Body of pancreas (tissue), 4 donors: ENCODE data around the gene RFESD. TPM values are rescaled to one million over a fixed set of nuclear protein-coding genes. Genes with fewer than 3 reads are reported as not detected.

Experiments
- ATAC-seq: fragments of 150-250 bp; one replicate; pipeline ENCODE4 v1.9.1; 2016
- DNase-seq, 4 donors: peaks; one replicate each; pipeline ENCODE4 v3.0.0-alpha.2; 2019
- H3K27ac ChIP-seq, 4 donors: fragments of 200-600 bp; sonication (generic); 1 replicate in 3 of 4; 2 replicates in 1 of 4; pipeline versions ENCODE4 v1.5.1 to v1.6.1; 2016 to 2019; ENCODE audit warnings: mild to moderate bottlenecking in 1 of 4, mixed read lengths in 1 of 4, moderate library complexity in 1 of 4
- H3K27me3 ChIP-seq, 2 donors: fragments of 200-600 bp; sonication (generic); one replicate each; pipeline ENCODE4 v1.6.0; 2016; ENCODE audit warnings: mild to moderate bottlenecking in 1 of 2
- H3K36me3 ChIP-seq, 2 donors: fragments of 200-600 bp; sonication (generic); replicated peaks in 1 of 2; 2 replicates each; pipeline ENCODE4 v1.5.1; 2016; ENCODE audit warnings: low read depth in 2 of 2; ENCODE audit not compliant: insufficient read depth in 1 of 2
- H3K4me1 ChIP-seq: fragments of 200-600 bp; sonication (generic); one replicate; pipeline ENCODE4 v1.6.0; 2016
- H3K4me3 ChIP-seq, 2 donors: fragments of 200-600 bp; sonication (generic); 1 replicate in 1 of 2; 2 replicates in 1 of 2; pipeline ENCODE4 v1.5.1; 2016 to 2019
- H3K9me3 ChIP-seq, 3 donors: fragments of 200-600 bp; sonication (generic); 1 replicate in 2 of 3; 2 replicates in 1 of 3; pipeline ENCODE4 v1.5.1; 2016
- POLR2A ChIP-seq, 3 donors: fragments of 450-650 bp; IDR thresholded peaks; one replicate each; pipeline ENCODE4 v1.6.1; 2016; ENCODE audit warnings: antibody characterized with exemption in 3 of 3, mild to moderate bottlenecking in 2 of 3
- WGBS, 2 donors: methylation state at CpG; one replicate each; pipeline ENCODE4 v1.1.5; 2017; 5-methylcytosine and 5-hydroxymethylcytosine counted together
- intact Hi-C: fragments of 100-400 bp; cut with DNase I; formaldehyde crosslinking; loops from one replicate; pipeline ENCODE4 v1.15.1; 2023
- total RNA-seq, 2 donors: library from RNA; depleted of rRNA; stranded (reverse); fragments of >200 nt; gene quantifications; one replicate each; pipeline ENCODE4 v1.1.0, GENCODE V29; 2016
- TF ChIP-seq, protein P1 (sequence below), 7 experiments: fragments of 450-650 bp in 4 of 7; fragments of 200-600 bp in 3 of 7; sonication (generic) in 3 of 7; IDR thresholded peaks; one replicate each; pipeline ENCODE4 v1.5.1; 2016 to 2019; ENCODE audit warnings: antibody characterized with exemption in 7 of 7

Gene RFESD
- total RNA-seq, 2 donors from 2014 or later, result 9.3 TPM; not detected in 1

DNA sequence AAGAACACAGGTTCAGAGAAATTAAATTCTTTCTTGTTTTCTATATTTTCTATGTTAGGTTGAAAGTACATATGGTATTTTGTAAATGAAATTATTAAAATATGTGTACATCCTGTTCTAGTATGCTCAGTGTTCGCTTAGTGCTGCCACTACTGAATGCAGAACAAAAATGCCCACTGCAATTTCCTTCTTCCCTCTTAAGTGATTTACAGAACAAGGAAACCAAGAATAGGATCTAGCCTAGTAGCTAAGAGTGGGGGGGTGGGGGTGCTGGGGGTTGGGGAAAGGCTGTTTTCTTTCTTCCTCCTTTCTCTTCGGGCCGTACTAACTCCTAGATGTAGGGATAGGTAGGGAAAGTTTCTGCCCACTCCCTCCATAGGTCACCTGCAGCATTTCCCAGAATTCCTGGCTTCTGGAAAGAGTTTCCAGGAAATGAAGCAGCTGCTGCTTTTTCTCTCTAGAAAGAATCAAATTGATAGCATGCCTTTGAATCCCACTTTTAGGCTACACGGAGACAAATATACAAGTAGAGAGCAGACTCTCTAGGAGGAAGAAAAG is 20.6 kb downstream of the RFESD start:
- no peaks in the 10 kb centered on the region for H3K27me3 ChIP-seq
- peak; percentile 62 for ATAC-seq
- H3K36me3 ChIP-seq, result no peaks in the 10 kb centered on the region
- peaks cover 17% of the 10 kb centered on the region for H3K4me1 ChIP-seq
- WGBS, 2 donors, result 47 to 49% methylated on average over 4 of the region's 4 CpGs
- TF ChIP-seq POLR2A (IDR thresholded peaks at IDR 0.05), result no peak
- TF ChIP-seq, protein P1, sequence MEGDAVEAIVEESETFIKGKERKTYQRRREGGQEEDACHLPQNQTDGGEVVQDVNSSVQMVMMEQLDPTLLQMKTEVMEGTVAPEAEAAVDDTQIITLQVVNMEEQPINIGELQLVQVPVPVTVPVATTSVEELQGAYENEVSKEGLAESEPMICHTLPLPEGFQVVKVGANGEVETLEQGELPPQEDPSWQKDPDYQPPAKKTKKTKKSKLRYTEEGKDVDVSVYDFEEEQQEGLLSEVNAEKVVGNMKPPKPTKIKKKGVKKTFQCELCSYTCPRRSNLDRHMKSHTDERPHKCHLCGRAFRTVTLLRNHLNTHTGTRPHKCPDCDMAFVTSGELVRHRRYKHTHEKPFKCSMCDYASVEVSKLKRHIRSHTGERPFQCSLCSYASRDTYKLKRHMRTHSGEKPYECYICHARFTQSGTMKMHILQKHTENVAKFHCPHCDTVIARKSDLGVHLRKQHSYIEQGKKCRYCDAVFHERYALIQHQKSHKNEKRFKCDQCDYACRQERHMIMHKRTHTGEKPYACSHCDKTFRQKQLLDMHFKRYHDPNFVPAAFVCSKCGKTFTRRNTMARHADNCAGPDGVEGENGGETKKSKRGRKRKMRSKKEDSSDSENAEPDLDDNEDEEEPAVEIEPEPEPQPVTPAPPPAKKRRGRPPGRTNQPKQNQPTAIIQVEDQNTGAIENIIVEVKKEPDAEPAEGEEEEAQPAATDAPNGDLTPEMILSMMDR (IDR thresholded peaks at IDR 0.05), result no peak
- DNase-seq, result peak in 3 of 4 donors; percentile 19 to 39 (median 37)
- H3K27ac ChIP-seq, result peak overlapping the region in 3 of 4 donors; percentile 4 to 68 (median 52)
- intact Hi-C loops, result loop anchor here (10.0 kb wide), 1 partner anchor 68 kb away; the partner anchor contains the start of gene RHOBTB3
- no peak overlapping the region for H3K4me3 ChIP-seq
- no peaks in the 10 kb centered on the region for H3K9me3 ChIP-seq

DNA sequence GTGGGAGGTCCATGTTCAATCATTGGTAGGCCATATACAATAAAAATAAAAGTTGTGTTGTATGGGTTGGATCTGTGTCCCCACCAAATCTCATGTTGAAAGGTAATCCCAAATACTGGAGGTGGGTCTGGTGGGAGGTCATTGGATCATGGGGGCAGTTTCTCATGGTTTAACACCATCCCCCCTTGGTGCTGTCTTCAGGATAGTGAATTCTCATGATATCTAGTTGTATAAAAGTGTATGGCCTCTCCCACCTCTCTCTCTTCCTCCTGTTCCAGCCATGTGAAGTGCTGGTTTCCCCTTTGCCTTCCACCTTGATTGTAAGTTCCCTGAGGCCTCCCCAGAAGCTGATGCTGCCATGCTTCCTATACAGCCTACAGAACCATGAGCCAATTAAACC is 21.1 kb downstream of the RFESD start:
- H3K4me1 ChIP-seq, result peaks cover 17% of the 10 kb centered on the region
- no peaks in the 10 kb centered on the region for H3K9me3 ChIP-seq
- no peak for DNase-seq
- TF ChIP-seq, protein P1 (IDR thresholded peaks at IDR 0.05), result no peak
- TF ChIP-seq POLR2A (IDR thresholded peaks at IDR 0.05), result no peak
- no peak for ATAC-seq
- no peak overlapping the region for H3K4me3 ChIP-seq
- H3K27me3 ChIP-seq, result no peaks in the 10 kb centered on the region
- intact Hi-C loops, result loop anchor here (10.0 kb wide), 1 partner anchor 67 kb away; the partner anchor contains the start of gene RHOBTB3
- H3K27ac ChIP-seq, result peak overlapping the region in 3 of 4 donors; percentile 4 to 68 (median 52)
- H3K36me3 ChIP-seq, result no peaks in the 10 kb centered on the region

DNA sequence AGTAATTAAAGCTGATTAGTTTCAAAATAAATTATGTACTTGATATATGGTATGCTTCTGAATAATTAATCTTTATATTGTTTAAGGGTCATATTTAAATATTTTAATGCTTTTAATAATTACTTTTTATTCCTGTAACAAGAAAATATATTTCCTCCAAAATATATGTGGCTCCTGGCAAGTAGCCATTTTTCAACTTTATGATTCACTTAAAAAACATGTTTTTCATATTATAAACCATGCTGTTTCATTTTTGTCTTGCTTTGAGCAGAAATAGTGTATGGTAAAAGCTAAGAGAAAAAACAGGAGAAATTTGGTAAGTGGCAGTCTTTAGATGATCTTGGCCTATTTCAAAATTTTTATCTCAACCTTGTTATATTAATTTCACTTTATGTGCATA is 21.6 kb downstream of the RFESD start:
- Histone ChIP-seq H3K4me1 (peaks cover 17% of the 10 kb centered on the region), H3K4me3 (no peak overlapping the region), H3K36me3 (no peaks in the 10 kb centered on the region), H3K27me3 (no peaks in the 10 kb centered on the region), H3K9me3 (no peaks in the 10 kb centered on the region), H3K27ac (no peak overlapping the region)
- DNase-seq, result no peak
- no peak for ATAC-seq
- TF ChIP-seq, protein P1 (IDR thresholded peaks at IDR 0.05), result no peak
- TF ChIP-seq POLR2A (IDR thresholded peaks at IDR 0.05), result no peak
- intact Hi-C loops, result loop anchor here (10.0 kb wide), 1 partner anchor 67 kb away; the partner anchor contains the start of gene RHOBTB3

DNA sequence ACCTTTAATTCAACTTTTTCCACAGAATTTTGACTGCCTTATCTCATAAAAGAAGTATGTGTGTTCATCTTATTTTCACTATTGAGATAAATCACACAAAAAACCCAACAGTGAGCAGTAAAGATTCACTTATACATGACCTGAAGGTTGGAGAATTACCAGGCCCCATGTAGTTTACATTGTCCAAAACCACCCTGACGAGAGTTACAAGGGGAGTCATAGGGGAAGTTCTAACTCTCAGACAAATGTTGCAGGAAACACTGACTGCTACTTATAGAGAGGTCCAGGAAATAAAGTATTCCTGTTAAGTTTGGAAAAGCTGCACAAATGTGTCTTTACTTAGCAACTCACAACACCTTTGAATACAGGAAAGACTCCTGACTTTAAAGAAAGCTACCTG is 22.2 kb downstream of the RFESD start:
- Histone ChIP-seq H3K27ac (peak overlapping the region in 1 of 4 donors; percentile 3), H3K9me3 (no peaks in the 10 kb centered on the region), H3K4me1 (peaks cover 17% of the 10 kb centered on the region), H3K36me3 (no peaks in the 10 kb centered on the region), H3K4me3 (no peak overlapping the region), H3K27me3 (no peaks in the 10 kb centered on the region)
- DNase-seq, result no peak
- intact Hi-C loops, result loop anchor here (10.0 kb wide), 1 partner anchor 66 kb away; the partner anchor contains the start of gene RHOBTB3
- ATAC-seq, result no peak
- TF ChIP-seq, protein P1 (IDR thresholded peaks at IDR 0.05), result no peak
- TF ChIP-seq POLR2A (IDR thresholded peaks at IDR 0.05), result no peak
- 89 to 90% methylated on average over 1 of the region's 1 CpG for WGBS, 2 donors

DNA sequence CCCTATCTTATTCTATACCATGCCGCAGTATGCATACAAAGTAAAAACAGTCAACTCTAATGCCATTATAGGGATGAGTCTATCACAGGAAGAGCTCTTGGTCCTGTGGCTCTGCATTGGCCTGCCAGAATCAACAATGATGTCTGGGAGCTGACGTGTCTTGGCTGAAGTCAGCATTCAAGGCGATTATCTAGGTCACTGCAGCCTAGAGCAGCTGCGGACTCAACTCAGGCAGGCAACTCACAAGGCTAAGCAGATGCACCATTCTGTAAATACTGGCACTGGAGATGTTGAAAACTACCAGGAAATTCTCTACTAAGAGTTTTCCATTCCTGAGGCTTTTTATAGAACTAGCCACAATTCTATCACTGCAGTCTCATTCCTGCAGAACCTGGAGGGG is 23.0 kb downstream of the RFESD start:
- Histone ChIP-seq H3K9me3 (no peaks in the 10 kb centered on the region), H3K27ac (no peak overlapping the region), H3K4me3 (no peak overlapping the region), H3K4me1 (peaks cover 9% of the 10 kb centered on the region), H3K27me3 (no peaks in the 10 kb centered on the region), H3K36me3 (no peaks in the 10 kb centered on the region)
- DNase-seq (peak; percentile 29 to 70 (median 52)), ATAC-seq (peak; percentile 74)
- 55 to 77% methylated on average over 4 of the region's 4 CpGs for WGBS, 2 donors
- TF ChIP-seq, protein P1 (IDR thresholded peaks at IDR 0.05), result no peak
- TF ChIP-seq POLR2A (IDR thresholded peaks at IDR 0.05), result no peak
- intact Hi-C loops, result loop anchor here (10.0 kb wide), 1 partner anchor 65 kb away; the partner anchor contains the start of gene RHOBTB3
